ENCODE results near the gene ACR.
A peak's percentile ranks its signal among the peaks of the same experiment; 100 is the strongest.

Gene ACR

DNA sequence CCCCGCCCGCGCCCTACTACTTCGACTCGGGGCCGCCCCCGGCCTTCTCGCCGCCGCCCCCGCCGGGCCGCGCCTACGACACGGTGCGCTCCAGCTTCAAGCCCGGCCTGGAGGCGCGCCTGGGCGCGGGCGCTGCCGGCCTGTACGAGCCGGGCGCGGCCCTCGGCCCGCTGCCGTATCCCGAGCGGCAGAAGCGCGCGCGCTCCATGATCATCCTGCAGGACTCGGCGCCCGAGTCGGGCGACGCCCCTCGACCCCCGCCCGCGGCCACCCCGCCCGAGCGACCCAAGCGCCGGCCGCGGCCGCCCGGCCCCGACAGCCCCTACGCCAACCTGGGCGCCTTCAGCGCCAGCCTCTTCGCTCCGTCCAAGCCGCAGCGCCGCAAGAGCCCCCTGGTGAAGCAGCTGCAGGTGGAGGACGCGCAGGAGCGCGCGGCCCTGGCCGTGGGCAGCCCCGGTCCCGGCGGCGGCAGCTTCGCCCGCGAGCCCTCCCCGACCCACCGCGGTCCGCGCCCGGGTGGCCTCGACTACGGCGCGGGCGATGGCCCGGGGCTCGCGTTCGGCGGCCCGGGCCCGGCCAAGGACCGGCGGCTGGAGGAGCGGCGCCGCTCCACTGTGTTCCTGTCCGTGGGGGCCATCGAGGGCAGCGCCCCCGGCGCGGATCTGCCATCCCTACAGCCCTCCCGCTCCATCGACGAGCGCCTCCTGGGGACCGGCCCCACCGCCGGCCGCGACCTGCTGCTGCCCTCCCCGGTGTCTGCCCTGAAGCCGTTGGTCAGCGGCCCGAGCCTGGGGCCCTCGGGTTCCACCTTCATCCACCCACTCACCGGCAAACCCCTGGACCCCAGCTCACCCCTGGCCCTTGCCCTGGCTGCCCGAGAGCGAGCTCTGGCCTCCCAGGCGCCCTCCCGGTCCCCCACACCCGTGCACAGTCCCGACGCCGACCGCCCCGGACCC, 17.4 kb upstream of the ACR start:
- no peak for DNase-seq

DNA sequence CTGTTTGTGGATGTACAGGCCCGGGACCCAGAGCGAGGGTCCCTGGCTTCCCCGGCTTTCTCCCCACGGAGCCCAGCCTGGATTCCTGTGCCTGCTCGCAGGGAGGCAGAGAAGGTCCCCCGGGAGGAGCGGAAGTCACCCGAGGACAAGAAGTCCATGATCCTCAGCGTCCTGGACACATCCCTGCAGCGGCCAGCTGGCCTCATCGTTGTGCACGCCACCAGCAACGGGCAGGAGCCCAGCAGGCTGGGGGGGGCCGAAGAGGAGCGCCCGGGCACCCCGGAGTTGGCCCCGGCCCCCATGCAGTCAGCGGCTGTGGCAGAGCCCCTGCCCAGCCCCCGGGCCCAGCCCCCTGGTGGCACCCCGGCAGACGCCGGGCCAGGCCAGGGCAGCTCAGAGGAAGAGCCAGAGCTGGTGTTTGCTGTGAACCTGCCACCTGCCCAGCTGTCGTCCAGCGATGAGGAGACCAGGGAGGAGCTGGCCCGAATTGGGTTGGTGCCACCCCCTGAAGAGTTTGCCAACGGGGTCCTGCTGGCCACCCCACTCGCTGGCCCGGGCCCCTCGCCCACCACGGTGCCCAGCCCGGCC, 16.7 kb upstream of the ACR start:
- DNase-seq, result no peak

DNA sequence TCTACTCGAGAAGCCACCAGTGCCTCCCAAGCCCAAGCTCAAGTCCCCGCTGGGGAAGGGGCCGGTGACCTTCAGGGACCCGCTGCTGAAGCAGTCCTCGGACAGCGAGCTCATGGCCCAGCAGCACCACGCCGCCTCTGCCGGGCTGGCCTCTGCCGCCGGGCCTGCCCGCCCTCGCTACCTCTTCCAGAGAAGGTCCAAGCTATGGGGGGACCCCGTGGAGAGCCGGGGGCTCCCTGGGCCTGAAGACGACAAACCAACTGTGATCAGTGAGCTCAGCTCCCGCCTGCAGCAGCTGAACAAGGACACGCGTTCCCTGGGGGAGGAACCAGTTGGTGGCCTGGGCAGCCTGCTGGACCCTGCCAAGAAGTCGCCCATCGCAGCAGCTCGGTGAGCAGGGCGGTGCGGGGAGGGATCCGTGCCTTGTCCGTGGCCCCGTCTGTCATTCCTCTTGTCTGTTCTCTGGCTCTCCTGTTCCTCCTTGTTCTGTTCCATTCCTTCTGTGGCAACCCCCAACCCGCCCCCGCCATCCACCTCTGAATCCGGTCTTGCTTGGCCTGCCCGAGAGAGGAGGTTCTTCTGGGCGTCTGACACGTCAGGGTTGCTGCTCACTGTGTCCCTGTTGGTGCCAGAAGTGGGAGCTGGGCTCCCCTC, 15.8 kb upstream of the ACR start:
- no peak for DNase-seq

DNA sequence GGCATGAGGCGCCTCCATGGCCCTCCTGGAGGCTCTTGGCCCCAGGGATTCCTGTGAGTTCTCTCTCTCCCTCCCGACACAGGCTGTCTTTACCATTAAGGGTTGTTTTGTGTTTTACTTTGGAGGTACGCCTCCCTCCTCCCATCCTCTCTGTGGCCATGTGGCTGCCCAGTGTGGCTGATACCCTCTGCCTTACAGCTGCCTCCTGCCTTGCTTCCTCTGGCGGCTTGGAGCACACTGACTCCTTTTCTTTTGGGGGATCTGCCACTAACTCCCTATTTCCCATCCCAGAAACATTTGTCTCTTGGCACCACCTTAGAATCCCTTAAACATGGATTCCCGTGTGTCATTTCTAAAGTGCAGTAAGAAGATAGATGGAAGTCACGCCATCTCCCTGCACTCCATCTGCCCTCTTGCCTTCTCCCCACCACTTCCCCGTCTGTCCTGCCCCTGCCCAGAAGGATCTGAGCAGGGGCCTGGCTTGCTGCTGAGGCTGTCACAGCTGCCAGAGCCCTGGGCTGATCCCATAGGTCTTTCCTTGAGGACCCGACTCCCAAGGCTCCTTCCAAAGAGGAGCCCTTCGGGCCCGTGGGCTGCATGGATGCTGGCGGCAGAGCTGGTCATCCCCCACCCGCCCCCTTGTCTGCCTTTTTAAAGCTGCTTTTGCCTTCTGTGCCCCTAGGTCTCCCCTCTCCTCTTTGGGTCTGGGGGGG, 15.1 kb upstream of the ACR start:
- DNase-seq, result no peak

DNA sequence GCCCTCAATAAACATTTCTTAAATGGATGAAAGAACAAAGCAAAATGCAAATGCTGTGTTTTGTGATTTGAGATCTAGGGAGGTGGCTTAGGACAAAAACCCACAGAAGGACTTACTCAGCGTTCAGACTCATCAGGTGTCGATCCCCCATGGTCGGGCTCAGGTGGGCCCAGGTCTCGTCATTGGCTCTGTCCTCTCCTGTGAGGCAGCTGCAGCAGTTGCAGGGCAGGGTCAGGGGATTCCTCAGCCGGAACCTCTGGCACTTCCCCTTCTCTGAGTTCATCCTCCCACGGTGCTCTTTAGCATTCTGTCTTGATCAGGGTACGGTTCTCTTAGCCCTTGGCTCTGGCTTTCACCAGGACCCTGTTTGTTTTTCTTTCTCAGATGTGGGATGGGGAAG, 14.0 kb upstream of the ACR start:
- DNase-seq, result no peak

DNA sequence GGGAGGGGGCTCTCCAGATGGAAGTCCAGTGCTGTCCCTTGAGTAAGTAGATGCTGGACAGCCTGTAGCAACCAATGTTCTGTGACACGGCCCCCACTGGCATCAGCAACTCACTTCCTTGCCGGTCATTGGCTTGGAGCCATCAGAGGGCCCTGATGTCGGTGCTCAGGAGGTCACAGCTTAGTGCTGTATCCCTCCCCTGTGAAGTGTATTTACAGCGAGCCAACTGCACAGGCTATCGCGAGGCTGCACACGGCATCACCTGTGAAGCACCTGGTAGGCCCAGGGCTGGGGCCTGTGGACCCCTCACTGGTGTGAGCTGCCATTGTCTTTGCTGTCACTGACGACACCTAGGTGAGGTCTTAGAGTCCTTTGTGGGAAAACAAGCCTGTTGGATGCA, 13.4 kb upstream of the ACR start:
- DNase-seq, result no peak

DNA sequence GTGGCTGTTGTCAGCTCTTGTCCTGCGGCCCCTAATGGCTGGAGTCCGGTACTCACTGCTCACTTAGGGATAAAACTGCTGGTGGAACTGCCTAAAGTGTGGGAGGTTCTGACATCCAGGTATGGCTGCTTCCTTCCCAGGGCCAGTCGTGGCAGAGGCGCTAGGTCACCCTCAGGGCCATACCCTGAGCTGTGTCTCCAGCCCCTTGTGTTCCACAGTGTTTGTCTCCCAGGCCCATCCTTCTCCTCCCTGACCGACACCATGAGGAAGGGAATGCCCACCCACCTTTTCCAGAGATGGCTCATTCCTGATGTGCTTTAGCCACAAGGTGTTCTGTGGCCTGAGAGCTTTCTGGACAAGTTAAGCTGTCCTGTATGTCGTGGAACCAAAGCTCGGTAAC, 12.4 kb upstream of the ACR start:
- no peak for DNase-seq

DNA sequence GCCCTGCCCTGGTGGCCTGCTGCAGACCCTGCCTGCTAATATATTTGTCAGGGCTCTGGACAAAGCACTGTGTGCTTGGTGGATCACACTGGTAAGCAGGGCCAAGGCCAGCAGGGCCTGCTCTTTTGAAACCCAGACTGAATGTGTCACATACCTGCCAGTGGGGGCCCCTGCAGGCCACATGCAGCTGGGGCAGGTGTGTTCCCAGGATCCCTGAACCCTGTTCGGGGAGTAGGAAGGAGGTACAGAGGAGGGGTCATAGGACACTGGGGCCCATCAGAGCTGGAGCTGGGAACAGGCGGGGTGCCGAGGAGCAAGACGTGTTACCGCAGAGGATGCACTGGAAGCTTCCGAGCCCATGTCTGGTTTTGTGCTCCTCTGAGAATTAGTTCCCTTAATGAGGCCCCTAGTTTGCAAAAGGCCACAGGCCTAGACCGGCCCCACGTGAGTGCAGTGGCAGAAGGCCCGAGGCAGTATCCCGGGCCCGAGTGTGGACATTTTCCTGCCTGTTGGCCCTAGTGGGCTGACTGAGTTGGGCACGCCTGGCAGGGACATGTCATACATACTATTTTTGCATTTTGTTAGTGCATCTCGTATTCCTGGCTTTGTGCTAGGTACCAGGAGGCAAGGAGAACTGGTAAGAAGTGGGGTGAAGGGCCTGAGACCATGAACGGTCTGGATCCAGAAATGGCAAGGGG, 11.2 kb upstream of the ACR start:
- no peak for DNase-seq

DNA sequence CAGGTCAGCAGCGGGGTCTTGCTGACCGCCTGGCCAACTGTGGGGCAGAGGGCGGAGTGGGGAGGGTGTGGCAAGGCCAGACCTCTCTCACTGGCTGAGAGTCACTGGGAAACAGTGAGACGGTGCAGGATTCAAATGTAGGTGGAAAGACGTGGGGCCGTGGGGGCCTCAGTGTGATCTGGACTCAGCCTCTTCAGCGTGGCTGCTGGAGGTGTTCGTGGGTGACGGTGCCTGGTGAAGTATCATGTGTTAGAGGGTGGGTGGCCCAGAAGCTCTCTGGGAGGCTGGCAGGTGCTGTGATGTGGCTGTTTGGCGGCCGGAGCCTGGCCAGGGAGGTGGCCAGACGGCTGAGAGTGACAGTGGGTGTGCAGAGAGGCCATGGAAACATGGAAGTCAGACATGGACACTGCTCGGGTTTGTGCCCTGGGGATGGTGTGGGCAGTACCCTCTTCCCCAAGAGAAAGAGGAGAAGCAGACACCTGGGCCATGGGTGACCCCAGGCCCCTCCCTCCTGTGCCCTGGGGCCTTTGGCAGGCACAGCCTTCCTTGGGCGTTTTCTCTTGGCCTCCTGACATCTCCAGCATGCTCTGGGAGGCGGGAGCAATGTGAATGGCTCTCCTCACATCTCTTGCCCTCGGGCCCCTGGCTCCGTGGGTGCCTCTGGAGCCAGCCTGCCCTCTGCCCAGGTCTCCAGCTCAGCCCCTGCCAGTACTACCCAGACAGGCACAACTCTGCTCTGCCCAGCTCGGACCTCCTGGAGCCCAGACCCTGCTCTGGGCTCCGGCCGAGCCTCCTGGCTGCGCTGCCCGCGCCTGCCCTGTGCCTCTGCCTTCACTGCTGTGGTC, 10.1 kb upstream of the ACR start:
- DNase-seq, result no peak

DNA sequence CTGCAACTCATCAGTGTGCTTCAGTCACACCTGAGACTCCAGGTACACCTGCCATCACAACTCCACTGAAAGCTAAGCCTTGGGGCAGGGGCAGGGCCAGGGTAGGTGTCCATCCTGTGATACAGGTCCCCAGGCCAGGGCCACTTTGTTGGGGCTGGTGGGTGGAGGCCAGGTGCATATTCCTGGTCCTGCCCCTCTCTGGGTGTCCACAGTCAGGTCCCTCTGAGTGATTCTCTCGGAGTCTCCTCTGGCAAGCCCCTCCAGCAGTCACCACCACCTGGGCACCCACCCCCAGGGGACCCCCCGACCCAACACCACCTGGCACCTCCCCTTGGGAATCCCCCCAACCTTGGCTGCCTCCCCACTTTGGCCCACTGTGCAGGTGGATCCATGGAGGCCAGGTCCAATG, 9.5 kb upstream of the ACR start:
- no peak for DNase-seq

DNA sequence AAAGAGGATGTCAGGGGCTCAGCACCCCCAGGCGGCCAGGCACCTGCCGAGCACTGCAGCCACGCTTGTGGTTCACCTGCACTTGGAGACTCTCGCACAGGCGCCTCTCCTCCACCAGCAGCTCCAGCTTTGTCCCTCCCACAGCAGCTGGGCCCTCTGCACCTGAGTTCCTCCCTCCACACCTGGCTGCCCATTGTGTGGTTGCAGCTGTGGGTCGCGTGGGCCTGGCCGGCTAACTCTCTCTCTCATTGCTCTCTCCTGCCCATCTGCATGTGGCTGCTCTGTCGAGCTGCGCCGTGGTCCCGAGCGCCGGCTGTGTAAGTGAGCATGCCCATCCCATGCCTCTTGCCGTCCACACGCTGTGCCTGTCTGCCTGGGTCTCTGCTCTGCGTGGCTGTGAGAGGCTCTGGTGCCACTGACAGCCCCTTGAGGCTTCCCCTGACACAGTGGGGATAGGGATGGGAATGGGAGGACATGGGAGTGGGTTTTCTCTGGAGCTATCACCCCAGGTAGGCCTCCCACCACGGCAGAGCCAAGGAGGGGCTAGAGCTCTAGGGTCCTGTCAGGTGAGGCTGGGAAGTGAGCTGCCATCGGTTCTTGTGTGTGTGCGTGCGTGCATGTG, 8.5 kb upstream of the ACR start:
- DNase-seq, result no peak

DNA sequence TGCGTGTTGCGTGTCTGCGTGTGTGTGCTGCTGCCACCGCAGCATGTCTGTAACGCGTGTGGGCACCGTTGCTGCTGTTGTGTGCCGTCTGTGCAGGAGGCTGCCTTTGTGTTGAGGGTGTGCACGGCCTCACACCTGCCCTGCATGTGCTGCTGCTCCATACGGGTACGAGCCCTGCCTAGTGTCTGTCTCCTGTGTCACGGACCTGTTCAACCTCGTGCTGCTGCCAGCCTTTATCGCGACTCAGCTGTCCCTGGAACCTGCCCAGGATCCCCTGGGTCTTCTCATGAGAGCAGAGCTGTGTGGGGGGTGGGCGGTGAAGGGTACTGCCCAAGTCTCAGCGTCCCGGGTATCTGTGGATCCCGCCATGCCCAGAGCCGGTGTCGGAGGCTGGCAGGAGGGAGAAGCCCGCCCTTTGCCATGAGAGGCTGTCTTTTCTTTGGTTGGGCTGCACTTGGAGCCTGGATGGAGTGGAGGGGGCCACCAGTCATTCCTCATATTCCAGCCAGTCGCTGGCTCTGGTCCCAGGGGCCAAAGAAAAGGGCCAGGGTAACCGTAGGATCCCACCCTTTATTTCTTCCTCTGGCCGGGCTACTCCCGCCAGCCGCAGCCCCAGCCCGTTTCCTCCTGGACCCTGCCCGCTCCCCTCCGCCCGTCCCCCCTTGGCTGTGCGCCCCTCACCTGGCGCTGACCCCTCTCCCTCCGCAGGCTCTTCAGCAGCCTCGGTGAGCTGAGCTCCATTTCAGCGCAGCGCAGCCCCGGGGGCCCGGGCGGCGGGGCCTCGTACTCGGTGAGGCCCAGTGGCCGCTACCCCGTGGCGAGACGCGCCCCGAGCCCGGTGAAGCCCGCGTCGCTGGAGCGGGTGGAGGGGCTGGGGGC, 7.8 kb upstream of the ACR start:
- DNase-seq, result no peak

DNA sequence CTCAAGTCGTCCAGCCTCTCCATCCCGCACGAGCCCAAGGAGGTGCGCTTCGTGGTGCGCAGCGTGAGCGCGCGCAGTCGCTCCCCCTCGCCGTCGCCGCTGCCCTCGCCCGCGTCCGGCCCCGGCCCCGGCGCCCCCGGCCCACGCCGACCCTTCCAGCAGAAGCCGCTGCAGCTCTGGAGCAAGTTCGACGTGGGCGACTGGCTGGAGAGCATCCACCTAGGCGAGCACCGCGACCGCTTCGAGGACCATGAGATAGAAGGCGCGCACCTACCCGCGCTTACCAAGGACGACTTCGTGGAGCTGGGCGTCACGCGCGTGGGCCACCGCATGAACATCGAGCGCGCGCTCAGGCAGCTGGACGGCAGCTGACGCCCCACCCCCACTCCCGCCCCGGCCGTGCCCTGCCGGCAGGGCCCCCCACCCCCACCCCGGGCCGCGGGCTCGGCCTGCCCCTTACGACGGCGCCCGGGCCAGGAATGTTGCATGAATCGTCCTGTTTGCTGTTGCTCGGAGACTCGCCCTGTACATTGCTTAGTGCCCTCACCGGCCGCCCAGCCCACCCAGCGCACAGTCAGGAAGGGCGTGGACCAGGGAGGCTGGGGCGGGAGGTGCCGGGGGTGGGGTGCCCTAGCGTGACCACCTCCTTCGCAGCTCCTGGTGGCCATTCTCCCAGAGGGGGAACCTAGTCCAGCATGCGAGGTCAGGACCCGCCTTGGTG, 6.9 kb upstream of the ACR start:
- no peak for DNase-seq

DNA sequence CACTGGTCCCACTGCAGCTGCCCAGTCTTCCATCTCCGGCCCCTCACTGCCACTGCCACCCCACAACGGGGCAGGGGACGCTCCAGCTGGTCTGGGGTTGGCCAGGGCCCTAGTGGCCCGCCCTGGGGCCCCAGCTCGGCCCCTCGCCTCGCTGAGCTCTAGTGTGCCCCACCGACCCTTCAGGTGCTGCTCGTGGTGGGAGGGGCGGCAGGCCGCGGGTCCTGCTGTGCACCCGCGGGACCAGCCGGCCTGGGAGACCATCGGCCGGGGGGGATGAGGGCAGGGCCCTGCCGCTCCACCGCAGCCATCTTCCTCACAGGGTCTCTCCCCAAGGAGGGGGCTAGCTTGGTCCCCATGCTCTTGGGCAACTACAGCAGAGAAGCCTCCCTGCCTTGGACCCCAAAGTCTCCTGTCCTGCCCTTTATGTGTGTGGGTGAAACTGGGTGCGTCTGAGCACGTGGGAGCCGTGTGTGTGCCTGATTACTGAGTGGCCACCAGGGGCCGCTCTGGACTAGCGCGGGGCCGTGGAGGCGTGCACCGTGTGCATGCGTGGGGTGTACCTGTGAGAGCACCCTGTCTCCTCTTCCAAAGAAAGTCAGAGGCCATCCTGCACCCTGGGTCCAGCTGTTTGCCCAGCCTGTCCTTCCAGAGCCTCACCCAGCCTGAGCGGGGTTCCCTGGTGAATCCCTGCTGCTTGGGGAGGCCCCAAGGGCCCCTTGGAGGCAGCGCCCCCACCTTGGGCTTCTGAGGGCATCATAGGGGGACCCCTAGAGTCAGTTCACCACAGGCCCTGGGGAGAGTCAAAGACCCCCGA, 6.0 kb upstream of the ACR start:
- peak; percentile 69 for DNase-seq

DNA sequence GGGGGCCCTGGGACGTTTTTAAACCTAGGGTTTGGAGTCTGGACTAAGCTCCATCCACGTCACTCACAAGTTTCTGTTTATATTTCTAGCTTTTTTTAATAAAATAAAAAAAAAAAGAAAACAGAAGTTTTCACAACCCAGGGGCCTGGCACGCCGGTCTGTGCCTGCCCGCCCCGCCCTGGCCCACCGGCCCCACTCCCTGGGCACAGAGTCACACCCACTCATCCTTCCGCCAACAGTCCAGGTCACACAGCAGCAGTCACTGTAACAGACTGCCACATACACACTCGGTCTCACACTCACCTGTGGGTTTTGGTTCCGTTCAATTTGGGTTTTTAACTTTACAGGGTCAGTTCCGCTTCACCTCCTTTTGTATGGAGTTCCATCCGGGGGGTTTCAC, 5.3 kb upstream of the ACR start:
- DNase-seq, result no peak

DNA sequence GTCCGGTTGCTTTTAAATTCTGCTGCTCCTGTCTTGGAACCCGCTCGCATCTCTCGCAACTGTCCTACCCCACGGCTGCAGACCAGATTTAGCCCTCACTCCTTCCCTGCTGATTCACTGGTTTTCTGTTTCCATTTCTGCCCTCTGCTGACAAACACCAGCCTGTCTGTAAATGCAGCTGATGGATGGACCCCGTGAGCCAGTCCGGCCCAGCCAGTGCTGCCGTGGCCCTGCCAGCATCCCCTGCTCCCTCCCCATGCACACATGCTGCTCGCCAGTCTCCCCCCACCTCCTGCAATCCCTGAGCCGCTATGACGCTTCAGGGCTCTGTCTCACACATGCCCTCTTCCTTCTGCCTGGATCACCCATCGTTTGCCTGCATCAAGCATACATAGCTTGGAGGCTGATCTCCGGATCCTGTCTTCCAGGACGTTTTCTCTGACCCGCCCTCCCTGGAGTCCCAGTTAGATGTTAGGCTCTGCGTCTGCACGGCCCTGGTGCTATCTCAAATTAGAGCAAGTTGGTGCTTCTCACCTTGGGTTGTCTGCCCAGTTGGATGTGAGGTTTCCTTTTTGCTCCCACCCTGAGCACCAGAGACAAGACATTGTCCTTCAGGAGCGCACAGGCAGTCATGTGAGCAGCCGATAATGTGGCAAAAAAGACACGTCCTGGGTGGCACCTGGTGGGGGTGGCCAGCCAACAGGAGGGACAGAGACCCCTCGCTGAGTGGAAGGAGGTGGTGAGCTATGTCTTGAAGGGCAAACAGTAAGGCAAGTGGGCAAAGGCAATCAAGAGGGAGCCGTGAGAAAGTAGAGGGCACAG, 4.3 kb upstream of the ACR start:
- DNase-seq, result no peak

DNA sequence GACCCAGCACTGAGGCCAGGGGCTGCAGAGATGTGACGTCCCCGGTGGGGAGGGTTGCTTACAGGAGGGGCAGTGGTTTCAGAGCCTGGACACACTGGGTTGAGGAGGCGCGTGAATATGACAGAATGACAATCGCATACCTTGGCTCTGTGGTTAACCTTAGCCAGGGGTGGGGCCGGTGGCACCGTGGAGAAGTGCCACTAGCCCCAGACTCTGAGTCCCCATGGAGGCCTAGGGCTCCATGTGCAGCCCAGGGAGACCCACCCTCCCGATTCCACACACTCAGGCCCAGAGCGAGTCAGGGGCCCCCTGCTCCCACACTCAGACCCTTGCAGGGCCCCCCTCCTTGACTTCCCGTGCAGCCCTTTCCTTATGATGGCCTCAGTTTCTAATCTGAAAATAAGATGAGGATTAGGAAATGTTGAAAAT, 3.6 kb upstream of the ACR start:
- no peak for DNase-seq

Data from CD4-positive, alpha-beta T cell treated with Interleukin-21 for 1 hour (primary cell).